Activated gamma-delta T cell treated with anti-CD3 and anti-CD28 coated beads, Interleukin-2, amount 50 U/mL, for 16 hours (primary cell): Measurements from ENCODE around the gene LRCH3.

Experiments
- DNase-seq: peaks from one replicate; pipeline ENCODE4 v3.0.0-alpha.2; 2020; ENCODE audit warnings: low read depth

The LRCH3 gene

DNA sequence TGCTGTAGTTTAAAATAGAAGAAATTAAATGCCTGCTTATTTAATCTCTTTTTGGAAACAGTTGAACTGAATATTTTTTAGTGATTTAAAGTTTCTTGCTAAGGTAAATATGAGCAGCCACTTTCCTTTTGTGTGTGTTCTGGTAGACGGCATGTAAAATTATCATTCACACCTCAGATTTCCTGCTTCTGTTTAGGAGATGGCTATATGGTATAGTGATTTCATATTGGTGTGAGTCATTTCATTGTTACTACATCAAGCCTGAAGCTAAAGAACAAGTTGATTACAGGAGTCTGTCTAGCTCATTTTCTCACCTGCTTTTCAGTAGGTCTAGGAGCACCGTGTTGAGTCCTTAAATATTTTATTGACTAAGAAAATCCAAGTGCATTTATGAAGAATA, 2.2 kb downstream of the LRCH3 start:
- no peak for DNase-seq

- DNase-seq = no peak
Observed at GRCh38 chr3:197794115-197794514, 3.1 kb downstream of the LRCH3 start.

- DNase-seq = no peak
Observed at GRCh38 chr3:197795200-197795599, 4.1 kb downstream of the LRCH3 start.

DNA sequence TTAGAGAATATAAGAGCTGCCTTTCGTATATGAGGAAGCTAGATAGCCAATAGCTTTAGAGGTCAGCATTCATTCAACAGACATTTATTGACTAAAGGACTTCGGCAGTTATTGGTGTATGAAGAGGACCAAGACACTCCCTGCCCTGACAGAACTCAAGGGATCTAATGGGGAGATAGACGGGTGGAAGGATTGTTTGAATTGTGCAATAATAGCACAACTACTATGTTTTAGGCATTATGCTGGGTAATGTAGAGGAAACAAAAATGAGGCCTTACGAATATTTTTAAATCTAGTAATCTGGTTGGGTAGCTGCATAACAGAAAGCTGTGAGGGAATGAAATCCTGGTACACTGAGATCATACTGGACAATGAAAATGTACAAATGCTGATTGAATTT, 5.0 kb downstream of the LRCH3 start:
- DNase-seq = no peak

DNA sequence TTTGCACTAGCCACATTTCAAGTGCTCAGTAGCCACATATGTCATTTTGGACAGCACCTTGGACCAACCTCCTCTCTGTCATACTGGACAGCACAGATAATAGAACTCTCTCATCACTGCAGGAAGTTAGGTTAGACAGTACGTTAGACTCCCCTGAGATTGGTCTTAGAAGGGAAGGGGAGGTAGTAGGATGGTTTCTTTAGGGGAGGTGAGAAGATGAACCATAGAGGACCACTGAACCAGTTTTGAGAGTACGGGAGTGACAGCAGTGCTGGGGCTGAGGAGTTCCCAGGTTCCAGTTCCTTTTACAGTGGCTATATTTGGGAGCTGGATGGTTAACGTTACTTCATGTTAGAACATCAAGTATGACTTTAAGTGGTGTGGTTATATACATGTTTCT, 7.8 kb downstream of the LRCH3 start:
- no peak for DNase-seq

- no peak for DNase-seq
Observed at GRCh38 chr3:197800379-197800778, 9.3 kb downstream of the LRCH3 start.

DNA sequence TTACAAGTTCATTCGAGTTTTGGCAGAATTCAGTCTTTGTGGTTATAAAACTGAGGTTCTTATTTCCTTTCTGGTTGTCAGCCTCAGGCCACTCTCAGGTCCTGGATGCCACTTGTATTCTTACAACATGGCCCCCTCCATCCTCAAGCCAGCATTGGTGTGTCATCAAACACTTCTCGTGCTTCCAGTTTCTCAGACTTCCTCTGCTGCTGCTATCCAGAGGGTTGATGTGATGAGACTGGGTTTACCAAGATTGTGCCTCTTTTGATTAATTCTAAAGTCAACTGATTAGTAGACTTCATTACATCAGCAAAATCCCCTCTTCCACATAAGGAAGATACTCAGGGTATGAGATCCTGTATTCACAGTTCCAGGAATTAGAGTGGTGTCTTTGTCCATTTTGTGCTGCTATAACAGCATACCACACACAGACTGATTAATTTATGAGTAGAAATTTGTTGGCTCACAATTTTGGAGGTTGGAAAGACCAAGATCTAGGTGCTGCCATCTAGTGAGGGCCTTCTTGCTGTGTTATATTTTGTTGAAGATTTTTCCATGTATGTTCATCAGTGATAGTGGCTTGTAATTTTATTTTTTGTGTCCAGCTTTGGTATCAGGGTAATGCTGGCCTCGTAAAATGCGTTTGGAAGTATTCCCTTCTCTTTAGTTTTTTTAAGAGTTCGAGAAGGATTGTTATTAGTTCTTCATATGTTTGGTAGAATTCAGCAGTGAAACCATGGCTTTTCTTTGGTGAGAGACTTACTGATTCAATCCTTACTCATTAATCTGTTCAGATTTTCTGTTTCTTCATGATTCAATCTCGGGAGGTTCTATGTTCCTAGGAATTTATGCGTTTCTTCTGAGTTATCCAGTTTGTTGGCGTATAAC, 11.1 kb downstream of the LRCH3 start:
- no peak for DNase-seq

- no peak for DNase-seq
Observed at GRCh38 chr3:197802779-197803459, 11.9 kb downstream of the LRCH3 start.

DNA sequence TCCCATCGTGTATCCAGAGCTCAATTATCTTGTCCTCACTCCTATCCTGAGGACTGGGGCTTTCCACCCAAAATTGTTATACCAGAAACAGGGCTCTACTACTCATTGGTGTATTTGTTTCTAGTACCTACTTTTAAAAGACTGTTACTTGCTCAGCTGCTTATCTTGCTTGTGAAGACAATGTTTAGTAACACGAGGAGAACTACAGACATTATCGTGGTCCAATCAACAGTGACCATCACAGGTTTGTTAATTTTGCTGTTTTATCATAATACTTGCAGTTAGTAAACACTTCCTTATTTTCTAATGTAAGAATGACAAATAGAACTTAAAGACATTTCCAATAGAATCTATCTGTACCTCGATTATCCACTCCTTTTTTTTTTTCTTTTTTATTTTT, 13.5 kb downstream of the LRCH3 start:
- no peak for DNase-seq

DNA sequence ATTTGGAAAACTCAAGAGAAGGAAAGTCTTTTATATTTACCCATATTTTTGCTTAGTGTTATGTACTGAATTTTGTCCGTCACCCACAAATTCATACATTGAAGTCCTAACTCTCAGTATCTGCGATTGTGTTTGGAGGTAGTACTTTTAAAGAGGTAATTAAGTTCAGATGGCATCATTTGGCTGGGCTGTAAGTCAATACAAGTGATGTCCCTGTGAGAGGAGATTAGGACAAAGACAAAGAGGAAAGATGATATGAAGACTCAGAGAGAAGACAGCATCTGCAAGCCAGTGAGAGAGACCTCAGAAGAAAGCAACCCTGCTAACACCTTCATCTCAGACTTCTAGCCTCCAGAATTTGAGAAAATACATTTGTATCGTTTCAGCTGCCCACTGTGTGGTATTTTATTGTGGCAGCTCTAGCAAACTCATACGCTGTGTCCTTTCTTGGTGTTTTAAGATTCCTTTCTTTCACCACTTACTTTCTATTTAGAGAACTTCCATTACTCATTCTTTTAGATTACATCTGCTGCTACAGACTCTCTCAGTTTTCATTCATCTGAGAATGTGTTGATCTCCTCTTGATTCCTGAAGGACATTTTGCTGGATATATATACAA, 17.0 kb downstream of the LRCH3 start:
- no peak for DNase-seq

- DNase-seq = no peak
Observed at GRCh38 chr3:197809356-197810020, 18.4 kb downstream of the LRCH3 start.

GRCh38 chr3:197810901-197811300, 19.8 kb downstream of the LRCH3 start:
- DNase-seq = no peak

DNA sequence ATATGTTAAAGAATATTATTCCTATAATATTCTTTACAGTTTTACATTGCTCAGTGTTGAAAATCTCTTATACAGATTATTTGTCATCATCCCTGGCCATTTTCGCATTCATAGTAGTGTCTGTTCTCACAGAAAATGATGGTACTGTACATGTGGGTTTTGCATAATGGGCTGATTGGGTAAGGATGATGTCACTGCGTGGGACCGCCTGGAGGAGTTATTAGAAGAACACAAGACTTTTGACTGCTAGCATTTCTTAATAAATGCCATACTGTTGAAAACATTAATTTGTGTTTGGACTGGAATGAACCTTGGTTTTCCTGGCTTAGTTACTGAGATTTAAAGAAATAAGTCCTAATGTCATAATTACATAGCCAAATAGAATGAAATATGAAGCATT, 20.3 kb downstream of the LRCH3 start:
- DNase-seq = no peak

- DNase-seq = no peak
Observed at GRCh38 chr3:197814372-197814771, 23.3 kb downstream of the LRCH3 start.

- DNase-seq = no peak
Observed at GRCh38 chr3:197820550-197821335, 29.7 kb downstream of the LRCH3 start.

- no peak for DNase-seq
Observed at GRCh38 chr3:197829397-197830045, 38.5 kb downstream of the LRCH3 start.

DNA sequence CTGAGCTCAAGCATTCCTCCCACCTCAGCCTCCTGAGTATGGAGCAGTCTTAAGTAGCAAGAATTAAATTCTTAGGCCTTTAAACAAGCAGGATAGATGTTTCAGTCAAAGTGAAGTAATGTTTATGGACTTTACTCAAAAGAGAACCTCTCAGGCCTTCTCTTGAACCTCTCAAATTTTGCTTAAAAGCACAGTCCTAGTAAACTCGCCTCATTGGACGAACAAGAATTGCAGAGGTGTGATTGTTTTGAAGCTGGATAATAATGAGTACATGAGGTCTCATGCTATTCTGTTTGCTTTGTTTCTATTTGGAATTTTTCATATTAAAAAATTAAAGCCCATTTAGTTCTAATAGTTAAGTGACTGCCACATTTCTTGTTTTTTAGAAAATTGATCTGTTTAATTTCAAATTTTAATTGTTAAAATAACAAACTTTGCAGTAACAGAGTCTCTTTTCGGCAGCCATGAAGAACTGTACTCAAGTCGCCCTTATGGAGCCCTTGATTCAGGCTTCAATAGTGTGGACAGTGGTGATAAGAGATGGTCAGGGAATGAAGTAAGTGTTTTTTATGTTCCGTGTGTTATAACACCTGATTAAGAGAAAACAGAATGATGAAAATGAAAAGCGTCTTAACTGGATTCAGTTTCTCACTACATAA, 39.4 kb downstream of the LRCH3 start:
- no peak for DNase-seq

- no peak for DNase-seq
Observed at GRCh38 chr3:197830967-197831313, 39.9 kb downstream of the LRCH3 start.

- DNase-seq = no peak
Observed at GRCh38 chr3:197833930-197834715, 43.1 kb downstream of the LRCH3 start.

DNA sequence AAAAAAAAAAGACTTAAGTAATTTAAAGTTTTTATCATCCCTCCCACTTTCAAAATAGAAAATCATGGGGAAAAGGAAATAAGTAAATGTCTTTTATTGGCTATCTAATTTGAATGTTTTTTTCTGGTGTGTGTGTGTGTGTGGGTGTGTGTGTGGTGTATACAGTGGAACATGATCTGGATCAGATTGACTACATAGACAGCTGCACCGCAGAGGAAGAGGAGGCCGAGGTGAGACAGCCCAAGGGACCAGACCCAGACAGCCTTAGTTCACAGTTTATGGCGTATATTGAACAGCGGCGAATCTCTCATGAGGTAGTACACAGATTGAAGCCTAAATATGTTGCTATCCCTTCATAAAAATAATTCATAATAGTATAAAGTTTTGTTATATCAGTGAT, 44.5 kb downstream of the LRCH3 start:
- DNase-seq = no peak
